GM12878 (cell line): ENCODE measurements around the gene TP73. TPM values are rescaled to one million over a fixed set of nuclear protein-coding genes. Genes with fewer than 3 reads are reported as not detected.

Source experiments
- ATAC-seq: fragments of 200-7000 bp; cut with Tn5 transposase; 3 replicates; pipeline ENCODE4 v1.9.1; 2020; ENCODE audit warnings: mild to moderate bottlenecking, moderate library complexity
- BruUV-seq: library from RNA; stranded (reverse); fragments of 400-500 nt; replicated peaks from 2 replicates; lab custom pipeline; 2021; lab: Mats Ljungman, UMichigan
- CTCF ChIA-PET: fragments of 300-600 bp; sonication (Branson Sonifier 250); formaldehyde crosslinking; extraction: SDS; loops from one replicate; lab custom pipeline; 2021; ENCODE audit warnings: inconsistent platforms; lab: Yijun Ruan, JAX
- POLR2A ChIA-PET: fragments of 350-600 bp; formaldehyde crosslinking; extraction: SDS; loops from one replicate; lab custom pipeline; 2021; ENCODE audit warnings: inconsistent platforms; lab: Charles Lee
- RAD21 ChIA-PET: fragments of 300-600 bp; sonication (Branson Sonifier 250); formaldehyde crosslinking; loops from one replicate; lab custom pipeline; 2023; ENCODE audit warnings: antibody characterized with exemption; ENCODE audit not compliant: unreplicated experiment; lab: Charles Lee
- SMC1A ChIA-PET: fragments of 300-600 bp; sonication (Branson Sonifier 250); formaldehyde crosslinking; loops from one replicate; lab custom pipeline; 2023; ENCODE audit not compliant: unreplicated experiment, uncharacterized antibody; lab: Charles Lee
- DNase-seq: peaks from one replicate; pipeline ENCODE4 v3.0.0-alpha.2; 2011; ENCODE audit warnings: low read depth, low spot score
- FAIRE-seq: peaks from 3 replicates; lab custom pipeline; 2011; peaks lifted over from hg19 to GRCh38; lab: Jason Lieb, UNC
- H2AFZ ChIP-seq: 2 replicates; pipeline ENCODE4 v1.6.0; 2011; ENCODE audit warnings: low read depth, low read length, control low read depth; ENCODE audit not compliant: control insufficient read depth
- H3K27ac ChIP-seq: 2 replicates; pipeline ENCODE4 v1.5.1; 2011; ENCODE audit warnings: control low read depth; ENCODE audit not compliant: control insufficient read depth, insufficient read depth
- H3K27me3 ChIP-seq, 2 experiments: replicated peaks in 1 of 2; 2 replicates each; pipeline versions ENCODE4 v1.6.0 to v1.6.1; 2011; ENCODE audit warnings: low read length in 1 of 2; ENCODE audit not compliant: control insufficient read depth in 2 of 2, insufficient read depth in 2 of 2
- H3K36me3 ChIP-seq, 2 experiments: 2 replicates each; pipeline ENCODE4 v1.5.1; 2011; ENCODE audit warnings: low read length in 1 of 2; ENCODE audit not compliant: control insufficient read depth in 2 of 2, insufficient read depth in 2 of 2
- H3K4me1 ChIP-seq: 2 replicates; pipeline ENCODE4 v1.6.1; 2011; ENCODE audit warnings: mild to moderate bottlenecking, low read length, moderate library complexity, mixed read lengths; ENCODE audit not compliant: control insufficient read depth, insufficient read depth
- H3K4me2 ChIP-seq: 2 replicates; pipeline ENCODE4 v1.6.0; 2011; ENCODE audit warnings: control low read depth; ENCODE audit not compliant: control insufficient read depth, insufficient read depth
- H3K4me3 ChIP-seq: fragments of 200-600 bp; sonication (generic); 2 replicates; pipeline ENCODE4 v1.5.1; 2016
- H3K79me2 ChIP-seq: 2 replicates; pipeline ENCODE4 v1.6.0; 2011; ENCODE audit warnings: low read length; ENCODE audit not compliant: control insufficient read depth, insufficient read depth
- H3K9ac ChIP-seq: 2 replicates; pipeline ENCODE4 v1.8.0; 2011; ENCODE audit warnings: low read length, control low read depth, mixed read lengths; ENCODE audit not compliant: control insufficient read depth, insufficient read depth
- H3K9me3 ChIP-seq: replicated peaks from 3 replicates; pipeline ENCODE4 v1.5.1; 2011; ENCODE audit warnings: mild to moderate bottlenecking, low read length; ENCODE audit not compliant: control insufficient read depth, insufficient read depth
- H4K20me1 ChIP-seq: 2 replicates; pipeline ENCODE4 v1.6.0; 2011; ENCODE audit not compliant: control insufficient read depth, insufficient read depth
- ATF2 ChIP-seq: IDR thresholded peaks from 2 replicates; pipeline ENCODE4 v1.6.1; 2012; ENCODE audit warnings: low read length, inconsistent platforms
- CBFB ChIP-seq: IDR thresholded peaks from 2 replicates; pipeline ENCODE4 v1.6.1; 2016; ENCODE audit warnings: antibody characterized with exemption, low read depth
- CEBPZ ChIP-seq: fragments of 150-350 bp; IDR thresholded peaks from 2 replicates; pipeline ENCODE4 v1.6.1; 2016; ENCODE audit warnings: low read depth, low read length
- FOXK2 ChIP-seq: fragments of 450-650 bp; IDR thresholded peaks from 2 replicates; pipeline ENCODE4 v1.6.1; 2017; ENCODE audit warnings: mild to moderate bottlenecking, moderate library complexity
- HCFC1 ChIP-seq: fragments of 150-350 bp; IDR thresholded peaks from 2 replicates; pipeline ENCODE4 v1.6.1; 2014; ENCODE audit warnings: low read length
- HSF1 ChIP-seq: fragments of 150-350 bp; IDR thresholded peaks from 2 replicates; pipeline ENCODE4 v1.6.1; 2014; ENCODE audit warnings: mild to moderate bottlenecking, low read depth, low read length
- NFIC ChIP-seq: IDR thresholded peaks from 2 replicates; pipeline ENCODE4 v1.6.1; 2012; ENCODE audit warnings: low read depth, mild to moderate bottlenecking, inconsistent platforms, low read length, moderate library complexity
- PAX5 ChIP-seq: IDR thresholded peaks from 2 replicates; pipeline ENCODE4 v1.6.1; 2011; ENCODE audit warnings: low read depth, low read length, borderline replicate concordance
- POLR2A ChIP-seq: IDR thresholded peaks from 2 replicates; pipeline ENCODE4 v1.6.1; 2011; ENCODE audit warnings: low read depth, mild to moderate bottlenecking, low read length
- SREBF1 ChIP-seq: IDR thresholded peaks from 2 replicates; pipeline ENCODE4 v1.6.1; 2012; ENCODE audit warnings: mild to moderate bottlenecking, low read length
- TAF1 ChIP-seq: IDR thresholded peaks from 2 replicates; pipeline ENCODE4 v1.6.1; 2011; ENCODE audit warnings: mild to moderate bottlenecking, low read depth, low read length, borderline replicate concordance
- TCF3 ChIP-seq: IDR thresholded peaks from 2 replicates; pipeline ENCODE4 v1.6.1; 2012; ENCODE audit warnings: low read depth, mild to moderate bottlenecking, low read length, borderline replicate concordance; ENCODE audit not compliant: insufficient read depth
- USF2 ChIP-seq: IDR thresholded peaks from 2 replicates; pipeline ENCODE4 v1.6.1; 2011; ENCODE audit warnings: low read depth, low read length, improper control_type of control experiment, borderline replicate concordance
- YY1 ChIP-seq: IDR thresholded peaks from 2 replicates; pipeline ENCODE4 v1.6.1; 2011; ENCODE audit warnings: low read depth, mild to moderate bottlenecking, low read length
- ZNF274 ChIP-seq: IDR thresholded peaks from one replicate; pipeline ENCODE4 v1.8.0; 2011; ENCODE audit not compliant: insufficient read length, insufficient read depth
- ZSCAN29 ChIP-seq: fragments of 450-650 bp; IDR thresholded peaks from 2 replicates; pipeline ENCODE4 v1.6.1; 2017; ENCODE audit warnings: mild to moderate bottlenecking, moderate library complexity
- WGBS: methylation state at CpG from one replicate; pipeline ENCODE4 v1.1.6; 2016; ENCODE audit warnings: low lambda C conversion rate; ENCODE audit not compliant: insufficient replicate concordance, insufficient coverage; ENCODE audit errors: missing lambda C conversion rate; 5-methylcytosine and 5-hydroxymethylcytosine counted together
- in situ Hi-C: fragments of 300-500 bp; cut with MboI; formaldehyde crosslinking; loops from 9 replicates; pipeline ENCODE4 v1.14.3; 2018; ENCODE audit warnings: mixed read lengths
- intact Hi-C: fragments of 100-400 bp; cut with micrococcal nuclease; formaldehyde crosslinking; loops from one replicate; pipeline ENCODE4 v1.14.2; 2022; ENCODE audit not compliant: unreplicated experiment
- polyA plus RNA-seq, 11 experiments: library from polyadenylated mRNA; depleted of rRNA in 4 of 11; unstranded in 6 of 11; stranded (reverse) in 5 of 11; fragments of >200 nt; fragmentation: Nextera tagmentation in 4 of 11; fragmentation: Illumina TruSeq in 1 of 11; extraction: Ambion mirVana in 4 of 11; extraction: Trizol in 1 of 11; gene quantifications; 1 replicate in 1 of 11; 2 replicates in 10 of 11; pipeline versions ENCODE4 v1.2.1 to v1.2.3, GENCODE V29; 2011 to 2016; ENCODE audit warnings: inconsistent platforms in 2 of 11, missing spikeins in 2 of 11, low read depth in 1 of 11
- total RNA-seq, 4 experiments: library from RNA; depleted of rRNA in 3 of 4; stranded (reverse); fragments of >200 nt in 3 of 4; fragmentation: Illumina TruSeq in 1 of 4; extraction: Trizol in 1 of 4; gene quantifications; 2 replicates each; pipeline versions ENCODE4 v1.2.1 to v1.2.3, GENCODE V29; 2013 to 2021

The TP73 gene
- total and polyA plus RNA-seq, 10 of the 15 experiments (the other 5 are each of a cell fraction or from before 2014, with no cell fraction given), result 0.08 to 54.2 (median 14.9) TPM

- peak within 1 kb of the TSS; percentile 84 for H3K4me3 ChIP-seq
- no peaks in the 10 kb centered on the region for H3K9me3 ChIP-seq
- H3K36me3 ChIP-seq, result peaks cover 1 to 15% of the 10 kb centered on the region in 2 experiments; a peak in 2 of 4 replicates
- peaks cover 50% of the 10 kb centered on the region for H3K79me2 ChIP-seq
- no TSS peak for BruUV-seq
- no peaks in the 10 kb centered on the region for H4K20me1 ChIP-seq
- FAIRE-seq (peak; percentile 95), DNase-seq (peak; percentile 76), ATAC-seq (peak; percentile 74)
- no peaks in the 10 kb centered on the region for H3K27me3 ChIP-seq
- H3K27ac ChIP-seq, result peak within 1 kb of the TSS; percentile 68; the same call in 1 of the 2 replicates
- POLR2A ChIA-PET, result interaction anchor here (1.1 to 11.3 kb wide), 5 partner anchors 17 to 28 kb away, joined by 3 to 184 read pairs (median 8); no protein-coding TSS in a partner anchor
- 2% methylated on average over 60 of the region's 60 CpGs for WGBS
- H3K4me1 ChIP-seq, result peaks cover 15% of the 10 kb centered on the region
- peak within 1 kb of the TSS; percentile 76 for H2AFZ ChIP-seq
- intact Hi-C loops, result loop anchor here (2.0 kb wide), 1 partner anchor 25 kb away; the partner anchor contains the start of gene TPRG1L
- CTCF ChIA-PET, result interaction anchor here (0.9 to 7.7 kb wide), 9 partner anchors 21 to 197 kb away, joined by 3 to 63 read pairs (median 5); no protein-coding TSS in a partner anchor
- RAD21 ChIA-PET, result interaction anchor here (0.8 to 2.0 kb wide), 6 partner anchors 17 to 105 kb away, joined by 3 to 7 read pairs (median 4); no protein-coding TSS in a partner anchor
- peak within 1 kb of the TSS; percentile 85 for H3K9ac ChIP-seq
- H3K4me2 ChIP-seq, result peak within 1 kb of the TSS; percentile 92
- in situ Hi-C loops, result no loop called here
- SMC1A ChIA-PET, result interaction anchor here (0.6 to 7.7 kb wide), 10 partner anchors 9 to 75 kb away, joined by 3 to 53 read pairs (median 3); no protein-coding TSS in a partner anchor
- TF ChIP-seq ATF2, result no peak
- TF ChIP-seq SREBF1, result no peak; the same call in 1 of the 2 replicates
- TF ChIP-seq POLR2A, result peak; percentile 79
- no peak for TF ChIP-seq CBFB
- TF ChIP-seq USF2, result no peak
- TF ChIP-seq HCFC1, result peak; percentile 92
- no peak for TF ChIP-seq FOXK2
- no peak for TF ChIP-seq TAF1
- TF ChIP-seq PAX5, result no peak
- no peak for TF ChIP-seq TCF3
- peak; percentile 94 for TF ChIP-seq YY1
- no peak for TF ChIP-seq HSF1
- TF ChIP-seq NFIC, result no peak
- no peak for TF ChIP-seq CEBPZ
- no peak for TF ChIP-seq ZSCAN29
- no peak for TF ChIP-seq ZNF274
Observed at GRCh38 chr1:3649342-3650247, 2.7 kb upstream of the TP73 start, which contains the start of gene WRAP73. Gene WRAP73, minus strand, starts transcription at chr1:3650103. Its CDS starts 104 bp downstream, at chr1:3649999.
